ENCODE measurements around the gene PIAS1. TPM values are rescaled to one million over a fixed set of nuclear protein-coding genes. Genes with fewer than 3 reads are reported as not detected.
"Not testable (repeated sequence)": the region's sequence is repeated elsewhere in the genome, so short reads cannot be mapped to it uniquely, and the experiment has no call there.

Gene PIAS1
- total RNA-seq, 4 donors from 2014 or later, result 26.2 to 68.4 (median 53.1) TPM

DNA sequence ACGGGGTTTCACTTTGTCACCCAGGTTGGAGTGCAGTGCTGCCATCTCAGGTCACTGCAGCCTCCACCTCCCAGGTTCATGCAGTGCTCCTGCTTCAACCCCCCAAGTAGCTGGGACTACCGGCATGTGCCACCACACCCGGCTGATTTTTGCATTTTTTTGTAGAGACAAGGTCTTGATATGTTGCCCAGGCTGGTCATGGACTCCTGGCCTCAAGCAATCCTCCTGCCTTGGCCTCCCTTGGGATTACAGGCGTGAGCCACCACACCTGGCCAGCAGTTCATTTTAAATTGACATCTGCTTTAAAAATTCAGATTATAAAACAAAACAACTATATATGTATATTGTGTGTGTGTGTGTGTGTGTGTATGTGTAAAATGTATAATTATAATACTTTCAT, 112.7 kb downstream of the PIAS1 start:
- Histone ChIP-seq H3K4me1 (peaks cover 0 to 14% (median 7%) of the 10 kb centered on the region in 4 donors), H3K27me3 (no peaks in the 10 kb centered on the region), H3K27ac (replicated peaks in 1 of 4) (no peak overlapping the region), H3K4me3 (no peak overlapping the region), H3K9me3 (no peaks in the 10 kb centered on the region), H3K36me3 (peaks cover 13 to 32% (median 23%) of the 10 kb centered on the region in 4 donors)
- intact Hi-C loops (cut with DNase I), result no loop called here
- no peak for DNase-seq (ENCODE audit: extremely low spot score)
- TF ChIP-seq EP300 (IDR thresholded peaks at IDR 0.05) (no peak), POLR2AphosphoS5 (IDR thresholded peaks at IDR 0.05) (no peak), POLR2A (IDR thresholded peaks at IDR 0.05; ENCODE audit: low read depth) (no peak)
- TF ChIP-seq, protein P1, sequence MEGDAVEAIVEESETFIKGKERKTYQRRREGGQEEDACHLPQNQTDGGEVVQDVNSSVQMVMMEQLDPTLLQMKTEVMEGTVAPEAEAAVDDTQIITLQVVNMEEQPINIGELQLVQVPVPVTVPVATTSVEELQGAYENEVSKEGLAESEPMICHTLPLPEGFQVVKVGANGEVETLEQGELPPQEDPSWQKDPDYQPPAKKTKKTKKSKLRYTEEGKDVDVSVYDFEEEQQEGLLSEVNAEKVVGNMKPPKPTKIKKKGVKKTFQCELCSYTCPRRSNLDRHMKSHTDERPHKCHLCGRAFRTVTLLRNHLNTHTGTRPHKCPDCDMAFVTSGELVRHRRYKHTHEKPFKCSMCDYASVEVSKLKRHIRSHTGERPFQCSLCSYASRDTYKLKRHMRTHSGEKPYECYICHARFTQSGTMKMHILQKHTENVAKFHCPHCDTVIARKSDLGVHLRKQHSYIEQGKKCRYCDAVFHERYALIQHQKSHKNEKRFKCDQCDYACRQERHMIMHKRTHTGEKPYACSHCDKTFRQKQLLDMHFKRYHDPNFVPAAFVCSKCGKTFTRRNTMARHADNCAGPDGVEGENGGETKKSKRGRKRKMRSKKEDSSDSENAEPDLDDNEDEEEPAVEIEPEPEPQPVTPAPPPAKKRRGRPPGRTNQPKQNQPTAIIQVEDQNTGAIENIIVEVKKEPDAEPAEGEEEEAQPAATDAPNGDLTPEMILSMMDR (IDR thresholded peaks at IDR 0.05), result no peak
- 87% methylated on average over 4 of the region's 4 CpGs for WGBS

DNA sequence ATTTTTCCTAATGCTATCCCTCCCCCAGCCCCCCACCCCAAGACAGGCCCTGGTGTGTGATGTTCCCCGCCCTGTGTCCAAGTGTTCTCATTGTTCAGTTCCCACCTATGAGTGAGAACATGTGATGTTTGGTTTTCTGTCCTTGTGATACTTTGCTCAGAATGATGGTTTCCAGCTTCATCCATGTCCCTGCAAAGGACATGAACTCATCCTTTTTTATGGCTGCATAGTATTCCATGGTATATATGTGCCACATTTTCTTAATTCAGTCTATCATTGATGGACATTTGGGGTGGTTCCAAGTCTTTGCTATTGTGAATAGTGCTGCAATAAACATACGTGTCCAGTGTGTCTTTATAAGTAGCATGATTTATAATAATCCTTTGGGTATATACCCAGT, 117.9 kb downstream of the PIAS1 start:
- intact Hi-C loops (cut with DNase I); H3K27me3 ChIP-seq; H3K9me3 ChIP-seq; H3K27ac ChIP-seq (replicated peaks in 1 of 4); DNase-seq (ENCODE audit: extremely low spot score); H3K4me3 ChIP-seq: not testable (repeated sequence)
- Histone ChIP-seq H3K4me1 (peaks cover 0 to 13% (median 11%) of the 10 kb centered on the region in 4 donors), H3K36me3 (peaks cover under 1 to 42% (median 19%) of the 10 kb centered on the region in 4 donors)
- 83% methylated on average over 2 of the region's 2 CpGs for WGBS

DNA sequence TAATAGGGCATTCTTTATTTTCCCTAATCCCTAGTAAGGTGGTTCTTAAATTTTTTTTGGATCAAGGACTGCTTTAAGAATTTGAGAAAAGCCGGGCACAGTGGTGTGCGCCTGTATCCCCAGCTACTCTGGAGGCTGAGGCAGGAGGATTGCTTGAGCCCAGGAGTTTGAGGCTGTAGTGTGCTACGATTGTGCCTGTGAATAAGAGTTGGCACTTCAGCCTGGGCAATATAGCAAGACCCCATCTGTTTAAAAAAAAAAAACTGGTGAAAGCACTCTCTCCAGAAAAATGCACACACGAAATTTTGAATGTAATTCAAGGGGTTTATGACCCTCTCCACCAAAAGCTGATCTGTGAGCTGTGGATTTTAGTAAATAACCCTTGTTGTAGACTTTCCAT, 119.0 kb downstream of the PIAS1 start:
- intact Hi-C loops (cut with DNase I), result no loop called here
- TF ChIP-seq POLR2AphosphoS5 (IDR thresholded peaks at IDR 0.05), result no peak
- no peak for TF ChIP-seq EP300 (IDR thresholded peaks at IDR 0.05)
- TF ChIP-seq, protein P1 (IDR thresholded peaks at IDR 0.05), result no peak
- TF ChIP-seq POLR2A (IDR thresholded peaks at IDR 0.05; ENCODE audit: low read depth), result no peak
- peaks cover 9 to 24% (median 21%) of the 10 kb centered on the region in 4 donors for H3K4me1 ChIP-seq
- WGBS, result 98% methylated on average over 4 of the region's 4 CpGs
- no peaks in the 10 kb centered on the region for H3K27me3 ChIP-seq
- no peak overlapping the region for H3K27ac ChIP-seq (replicated peaks in 1 of 4)
- peaks cover 0 to 52% (median 24%) of the 10 kb centered on the region in 4 donors for H3K36me3 ChIP-seq
- no peaks in the 10 kb centered on the region for H3K9me3 ChIP-seq
- no peak overlapping the region for H3K4me3 ChIP-seq
- DNase-seq (ENCODE audit: extremely low spot score), result no peak

DNA sequence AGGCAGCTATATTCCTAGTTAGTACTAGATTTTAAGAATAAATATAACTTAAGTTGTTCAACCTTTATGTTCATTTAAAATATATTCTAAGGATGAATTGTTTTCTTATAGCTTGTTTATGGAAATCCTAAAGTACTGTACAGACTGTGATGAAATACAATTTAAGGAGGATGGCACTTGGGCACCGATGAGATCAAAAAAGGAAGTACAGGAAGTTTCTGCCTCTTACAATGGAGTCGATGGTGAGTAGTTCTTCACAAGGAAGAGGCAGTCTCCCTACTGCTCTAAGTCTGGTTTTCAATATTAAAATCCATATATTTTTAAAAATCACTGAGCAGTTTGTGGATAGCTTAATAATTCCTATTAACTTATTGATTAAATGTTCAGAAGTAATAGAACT, 121.4 kb downstream of the PIAS1 start:
- Histone ChIP-seq H3K9me3 (no peaks in the 10 kb centered on the region), H3K4me3 (no peak overlapping the region), H3K27ac (replicated peaks in 1 of 4) (no peak overlapping the region), H3K27me3 (no peaks in the 10 kb centered on the region), H3K36me3 (peaks cover 0 to 62% (median 31%) of the 10 kb centered on the region in 4 donors), H3K4me1 (peaks cover 9 to 34% (median 23%) of the 10 kb centered on the region in 4 donors)
- intact Hi-C loops (cut with DNase I), result no loop called here
- WGBS, result 61% methylated on average over 2 of the region's 2 CpGs
- no peak for DNase-seq (ENCODE audit: extremely low spot score)
- no peak for TF ChIP-seq EP300 (IDR thresholded peaks at IDR 0.05)
- TF ChIP-seq POLR2AphosphoS5 (IDR thresholded peaks at IDR 0.05), result no peak
- TF ChIP-seq, protein P1 (IDR thresholded peaks at IDR 0.05), result no peak
- no peak for TF ChIP-seq POLR2A (IDR thresholded peaks at IDR 0.05; ENCODE audit: low read depth)

DNA sequence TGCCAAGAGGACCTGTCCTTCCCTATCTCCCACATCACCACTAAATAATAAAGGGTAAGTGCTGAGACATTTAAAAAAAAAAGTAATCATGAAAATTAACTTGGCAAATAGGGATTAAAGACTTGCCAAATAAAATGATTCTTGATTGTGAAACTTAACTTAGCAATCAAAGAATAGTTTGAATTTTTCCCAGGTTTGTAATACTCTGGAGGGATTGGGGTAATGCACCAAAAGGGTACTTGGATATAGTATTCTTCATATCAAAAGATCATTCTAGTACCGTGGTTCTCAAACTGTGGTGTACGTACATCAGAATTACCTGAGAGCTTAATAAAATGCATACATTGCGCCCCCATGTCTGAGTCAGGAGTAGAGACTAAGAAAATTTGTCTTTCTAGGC, 122.5 kb downstream of the PIAS1 start:
- Histone ChIP-seq H3K36me3 (peaks cover 6 to 73% (median 39%) of the 10 kb centered on the region in 4 donors), H3K4me1 (peaks cover 9 to 34% (median 23%) of the 10 kb centered on the region in 4 donors), H3K27ac (replicated peaks in 1 of 4) (peak overlapping the region; percentile 65 to 70 (median 68)), H3K27me3 (no peaks in the 10 kb centered on the region), H3K9me3 (no peaks in the 10 kb centered on the region), H3K4me3 (no peak overlapping the region)
- no peak for DNase-seq (ENCODE audit: extremely low spot score)
- intact Hi-C loops (cut with DNase I), result no loop called here
- TF ChIP-seq EP300 (IDR thresholded peaks at IDR 0.05) (no peak), POLR2A (IDR thresholded peaks at IDR 0.05; ENCODE audit: low read depth) (no peak), POLR2AphosphoS5 (IDR thresholded peaks at IDR 0.05) (no peak)
- TF ChIP-seq, protein P1 (IDR thresholded peaks at IDR 0.05), result no peak
- WGBS, result 92% methylated on average over 3 of the region's 3 CpGs
